PC-3 (cell line): ENCODE results near the gene ABCA5. TPM values are rescaled to one million over a fixed set of nuclear protein-coding genes. Genes with fewer than 3 reads are reported as not detected.

Source experiments
- ATAC-seq: fragments of 200-7000 bp; cut with Tn5 transposase; 2 replicates; pipeline ENCODE4 v1.9.1; 2020; ENCODE audit warnings: mild to moderate bottlenecking, moderate library complexity
- BruUV-seq: library from RNA; stranded (reverse); fragments of 400-500 nt; replicated peaks from 2 replicates; lab custom pipeline; 2021; lab: Mats Ljungman, UMichigan
- CTCF ChIA-PET: fragments of 300-600 bp; sonication (Branson Sonifier 250); formaldehyde crosslinking; loops from one replicate; lab custom pipeline; 2022; ENCODE audit warnings: antibody characterized with exemption; lab: Charles Lee
- POLR2A ChIA-PET: fragments of 300-600 bp; sonication (Branson Sonifier 250); formaldehyde crosslinking; loops from one replicate; lab custom pipeline; 2022; ENCODE audit warnings: antibody characterized with exemption; ENCODE audit not compliant: unreplicated experiment; lab: Charles Lee
- DNase-seq: peaks from one replicate; pipeline ENCODE4 v3.0.0-alpha.2; 2015
- H2AFZ ChIP-seq: fragments of 300-600 bp; sonication (generic); 2 replicates; pipeline ENCODE4 v1.6.0; 2016; ENCODE audit warnings: antibody characterized with exemption, low read length
- H3F3A ChIP-seq: fragments of 300-600 bp; sonication (generic); one replicate; pipeline ENCODE4 v1.6.0; 2017; ENCODE audit warnings: antibody characterized with exemption, low read length, control low read depth, mild to moderate bottlenecking; ENCODE audit not compliant: unreplicated experiment
- H3K27ac ChIP-seq: fragments of 300-600 bp; sonication (generic); 2 replicates; pipeline ENCODE4 v1.5.1; 2016; ENCODE audit warnings: mild to moderate bottlenecking, low read length
- H3K27me3 ChIP-seq: fragments of 300-600 bp; sonication (generic); 2 replicates; pipeline ENCODE4 v1.6.1; 2016; ENCODE audit warnings: low read length, mixed read lengths
- H3K36me3 ChIP-seq: fragments of 300-600 bp; sonication (generic); 2 replicates; pipeline ENCODE4 v1.6.1; 2016; ENCODE audit warnings: low read depth, mixed run types, low read length, mixed read lengths
- H3K4me1 ChIP-seq: fragments of 300-600 bp; sonication (generic); 2 replicates; pipeline ENCODE4 v1.5.1; 2016; ENCODE audit warnings: low read length; ENCODE audit not compliant: insufficient read depth
- H3K4me2 ChIP-seq: fragments of 300-600 bp; sonication (generic); 2 replicates; pipeline ENCODE4 v1.6.0; 2016; ENCODE audit warnings: low read length
- H3K4me3 ChIP-seq: fragments of 300-600 bp; sonication (generic); 2 replicates; pipeline ENCODE4 v1.5.1; 2016; ENCODE audit warnings: mild to moderate bottlenecking, low read length, mixed read lengths
- H3K79me2 ChIP-seq: fragments of 300-600 bp; sonication (generic); 2 replicates; pipeline ENCODE4 v1.6.1; 2017; ENCODE audit warnings: low read length, mixed read lengths
- H3K9ac ChIP-seq: fragments of 300-600 bp; sonication (generic); 2 replicates; pipeline ENCODE4 v1.6.0; 2016; ENCODE audit warnings: mild to moderate bottlenecking, low read length
- H3K9me2 ChIP-seq: fragments of 300-600 bp; sonication (generic); replicated peaks from 2 replicates; pipeline ENCODE4 v1.6.1; 2016; ENCODE audit warnings: mixed run types, low read length, mixed read lengths
- H3K9me3 ChIP-seq: fragments of 300-600 bp; sonication (generic); 2 replicates; pipeline ENCODE4 v1.6.1; 2016; ENCODE audit warnings: low read length, mixed read lengths
- H4K20me1 ChIP-seq: fragments of 300-600 bp; sonication (generic); 2 replicates; pipeline ENCODE4 v1.6.1; 2016; ENCODE audit warnings: low read length, mixed read lengths
- EZH2 ChIP-seq: fragments of 300-600 bp; sonication (generic); IDR thresholded peaks from one replicate; pipeline ENCODE4 v1.6.1; 2017; ENCODE audit warnings: antibody characterized with exemption, mild to moderate bottlenecking, low read length; ENCODE audit not compliant: unreplicated experiment
- EZH2phosphoT487 ChIP-seq: fragments of 300-600 bp; sonication (generic); IDR thresholded peaks from 2 replicates; pipeline ENCODE4 v1.6.1; 2018; ENCODE audit warnings: mild to moderate bottlenecking, antibody characterized with exemption, low read length, borderline replicate concordance
- intact Hi-C: fragments of 100-400 bp; cut with micrococcal nuclease; formaldehyde crosslinking; loops from 2 replicates; pipeline ENCODE4 v1.9.0; 2023
- total RNA-seq: library from RNA; depleted of rRNA; stranded (reverse); fragments of >200 nt; gene quantifications from 2 replicates; pipeline ENCODE4 v1.2.3, GENCODE V29; 2014
- TF ChIP-seq, protein P1 (sequence below): fragments of 300-600 bp; sonication (generic); conservative IDR thresholded peaks from 2 replicates; pipeline ENCODE4 v1.5.1; 2017; ENCODE audit warnings: antibody characterized with exemption, low read depth, mild to moderate bottlenecking, low read length

ABCA5 gene
- total RNA-seq, 1 experiment from 2014 or later = 7.0 TPM

DNA sequence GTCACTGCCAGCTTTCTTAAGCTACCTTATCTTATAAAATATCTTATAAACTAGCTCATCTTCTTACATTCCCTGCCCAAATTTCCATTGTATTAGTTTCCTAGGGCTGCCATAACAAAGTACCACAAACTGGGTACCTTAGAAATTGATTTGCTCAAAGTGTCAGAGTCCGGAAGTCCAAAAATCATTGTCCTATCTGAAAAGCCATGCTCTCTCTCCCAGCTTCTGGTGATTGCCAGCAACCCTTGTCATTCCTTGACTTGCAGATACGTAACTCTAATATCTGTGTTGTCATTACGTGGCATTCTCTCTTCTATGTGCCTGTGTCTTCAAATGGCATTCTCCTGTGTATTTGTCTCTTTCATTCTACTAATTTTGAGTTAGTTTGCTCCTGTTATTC is 96.0 kb downstream of the ABCA5 start:
- Histone ChIP-seq H3K27me3 (no peaks in the 10 kb centered on the region), H3K9me2 (no peaks in the 10 kb centered on the region), H3K27ac (no peak overlapping the region), H3K4me3 (no peak overlapping the region), H3F3A (no peaks in the 10 kb centered on the region), H3K9me3 (peaks cover 7% of the 10 kb centered on the region; the same call in 1 of the 2 replicates), H4K20me1 (no peaks in the 10 kb centered on the region), H3K79me2 (no peaks in the 10 kb centered on the region), H3K4me1 (no peaks in the 10 kb centered on the region), H3K9ac (no peak overlapping the region), H3K36me3 (no peaks in the 10 kb centered on the region), H3K4me2 (no peak overlapping the region), H2AFZ (no peak overlapping the region)
- intact Hi-C loops = no loop called here
- ATAC-seq (no peak), DNase-seq (no peak)
- TF ChIP-seq, protein P1, sequence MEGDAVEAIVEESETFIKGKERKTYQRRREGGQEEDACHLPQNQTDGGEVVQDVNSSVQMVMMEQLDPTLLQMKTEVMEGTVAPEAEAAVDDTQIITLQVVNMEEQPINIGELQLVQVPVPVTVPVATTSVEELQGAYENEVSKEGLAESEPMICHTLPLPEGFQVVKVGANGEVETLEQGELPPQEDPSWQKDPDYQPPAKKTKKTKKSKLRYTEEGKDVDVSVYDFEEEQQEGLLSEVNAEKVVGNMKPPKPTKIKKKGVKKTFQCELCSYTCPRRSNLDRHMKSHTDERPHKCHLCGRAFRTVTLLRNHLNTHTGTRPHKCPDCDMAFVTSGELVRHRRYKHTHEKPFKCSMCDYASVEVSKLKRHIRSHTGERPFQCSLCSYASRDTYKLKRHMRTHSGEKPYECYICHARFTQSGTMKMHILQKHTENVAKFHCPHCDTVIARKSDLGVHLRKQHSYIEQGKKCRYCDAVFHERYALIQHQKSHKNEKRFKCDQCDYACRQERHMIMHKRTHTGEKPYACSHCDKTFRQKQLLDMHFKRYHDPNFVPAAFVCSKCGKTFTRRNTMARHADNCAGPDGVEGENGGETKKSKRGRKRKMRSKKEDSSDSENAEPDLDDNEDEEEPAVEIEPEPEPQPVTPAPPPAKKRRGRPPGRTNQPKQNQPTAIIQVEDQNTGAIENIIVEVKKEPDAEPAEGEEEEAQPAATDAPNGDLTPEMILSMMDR = no peak
- no peak for TF ChIP-seq EZH2phosphoT487
- no peak for TF ChIP-seq EZH2
- POLR2A ChIA-PET = interaction anchor here (0.6 kb wide), 1 partner anchor 420 kb away, joined by 3 read pairs; no protein-coding TSS in a partner anchor
- no TSS peak for BruUV-seq
- CTCF ChIA-PET = interaction anchor here (0.5 kb wide), 1 partner anchor 163 kb away, joined by 3 read pairs; no protein-coding TSS in a partner anchor

DNA sequence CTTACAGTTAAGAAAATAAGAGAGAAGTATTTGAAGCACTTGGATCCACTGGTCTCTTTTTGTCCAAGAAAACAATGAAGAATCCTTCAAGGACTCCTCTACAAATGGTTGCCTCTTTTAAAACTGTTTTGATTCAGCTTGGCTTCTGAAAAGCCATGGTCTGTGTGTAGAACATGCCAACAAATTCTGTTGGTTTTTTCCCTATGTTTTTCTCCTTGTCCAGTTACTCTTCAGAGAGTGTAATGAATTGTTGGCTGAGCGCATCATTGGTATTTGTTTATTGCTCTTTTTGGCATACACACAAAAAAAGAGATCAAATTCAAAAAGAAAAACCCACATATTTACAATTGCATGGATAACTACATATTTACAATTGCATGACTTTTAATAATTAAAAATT is 98.4 kb downstream of the ABCA5 start, which contains the start of gene ABCA10:
TSS of gene ABCA10 (minus strand) at position 249 of the 400 bp plus-strand sequence. CDS start 3,466 bp downstream, outside the sequence.
- Histone ChIP-seq H2AFZ (no peak within 1 kb of the TSS), H3F3A (no peaks in the 10 kb centered on the region), H3K4me2 (no peak within 1 kb of the TSS), H3K36me3 (no peaks in the 10 kb centered on the region), H3K9me2 (no peaks in the 10 kb centered on the region), H3K27me3 (no peaks in the 10 kb centered on the region), H3K79me2 (no peaks in the 10 kb centered on the region), H3K9ac (no peak within 1 kb of the TSS), H3K4me1 (no peaks in the 10 kb centered on the region), H3K27ac (no peak within 1 kb of the TSS), H4K20me1 (no peaks in the 10 kb centered on the region), H3K4me3 (no peak within 1 kb of the TSS), H3K9me3 (peaks cover 7% of the 10 kb centered on the region; the same call in 1 of the 2 replicates)
- no TSS peak for BruUV-seq
- ChIA-PET POLR2A (no interaction called here), CTCF (no interaction called here)
- ATAC-seq = peak; percentile 50; the same call in 1 of the 2 replicates
- intact Hi-C loops = no loop called here
- TF ChIP-seq EZH2 (no peak), EZH2phosphoT487 (no peak)
- TF ChIP-seq, protein P1 = no peak
- no peak for DNase-seq

DNA sequence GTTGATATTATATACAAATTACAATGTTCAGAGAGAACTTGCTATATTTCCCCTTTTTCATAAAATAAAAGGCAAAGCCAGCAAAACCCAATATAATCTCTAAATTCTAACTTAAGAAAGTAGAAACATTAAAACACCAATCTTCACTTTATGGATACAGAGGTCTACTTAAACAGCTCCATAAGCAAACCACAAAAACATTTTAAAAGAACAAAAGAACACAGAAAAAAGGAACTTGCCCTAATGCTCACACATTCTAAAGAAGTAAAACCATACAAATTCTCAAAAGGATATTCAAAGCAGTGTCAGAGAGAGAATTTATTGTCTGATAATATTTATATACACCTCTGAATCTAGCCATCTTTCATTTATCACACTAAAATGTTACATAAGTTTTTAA is 98.9 kb downstream of the ABCA5 start:
- no peak for ATAC-seq
- H3K27ac ChIP-seq = no peak overlapping the region
- no peaks in the 10 kb centered on the region for H3F3A ChIP-seq
- H4K20me1 ChIP-seq = no peaks in the 10 kb centered on the region
- intact Hi-C loops = no loop called here
- no peak for DNase-seq
- no peak overlapping the region for H3K4me3 ChIP-seq
- H3K4me1 ChIP-seq = no peaks in the 10 kb centered on the region
- no peak overlapping the region for H3K9ac ChIP-seq
- peaks cover 5% of the 10 kb centered on the region; the same call in 1 of the 2 replicates for H3K9me3 ChIP-seq
- no peaks in the 10 kb centered on the region for H3K27me3 ChIP-seq
- no peak overlapping the region for H2AFZ ChIP-seq
- no peak overlapping the region for H3K4me2 ChIP-seq
- TF ChIP-seq EZH2phosphoT487 (no peak), EZH2 (no peak)
- TF ChIP-seq, protein P1 = no peak
- CTCF ChIA-PET = interaction anchor here (0.7 kb wide), 1 partner anchor 143 kb away, joined by 3 read pairs; no protein-coding TSS in a partner anchor
- H3K79me2 ChIP-seq = no peaks in the 10 kb centered on the region
- BruUV-seq = no TSS peak
- no peaks in the 10 kb centered on the region for H3K9me2 ChIP-seq
- POLR2A ChIA-PET = no interaction called here
- no peaks in the 10 kb centered on the region for H3K36me3 ChIP-seq
